OCI-LY1 (cell line): ENCODE measurements around the gene TBX1.

Experiments used
- H2AFZ ChIP-seq: fragments of 200-600 bp; sonication (generic), shearing (Covaris generic); 2 replicates; pipeline ENCODE4 v1.6.0; 2014; ENCODE audit warnings: antibody characterized with exemption, mild to moderate bottlenecking, low read length
- H3F3A ChIP-seq: fragments of 200-600 bp; sonication (generic), shearing (Covaris generic); 2 replicates; pipeline ENCODE4 v1.6.0; 2014; ENCODE audit warnings: mild to moderate bottlenecking, antibody characterized with exemption, low read length, moderate library complexity; ENCODE audit not compliant: insufficient read depth
- H3K27ac ChIP-seq: fragments of 200-600 bp; sonication (generic); 2 replicates; pipeline ENCODE4 v1.5.1; 2014; ENCODE audit warnings: low read length, mixed run types, mild to moderate bottlenecking, low read depth; ENCODE audit not compliant: poor library complexity, severe bottlenecking
- H3K27me3 ChIP-seq: fragments of 200-600 bp; sonication (generic); 2 replicates; pipeline ENCODE4 v1.6.0; 2014; ENCODE audit warnings: antibody characterized with exemption, mild to moderate bottlenecking, low read length, moderate library complexity; ENCODE audit not compliant: insufficient read depth
- H3K36me3 ChIP-seq: fragments of 200-600 bp; sonication (generic); 2 replicates; pipeline ENCODE4 v1.6.1; 2014; ENCODE audit warnings: mild to moderate bottlenecking, antibody characterized with exemption, low read length, moderate library complexity, mixed read lengths; ENCODE audit not compliant: insufficient read depth
- H3K4me1 ChIP-seq: fragments of 200-600 bp; sonication (generic); 2 replicates; pipeline ENCODE4 v1.5.1; 2014; ENCODE audit warnings: mild to moderate bottlenecking, low read length, moderate library complexity; ENCODE audit not compliant: insufficient read depth, severe bottlenecking
- H3K4me2 ChIP-seq: fragments of 200-600 bp; sonication (generic), shearing (Covaris generic); 2 replicates; pipeline ENCODE4 v1.6.1; 2014; ENCODE audit warnings: low read length
- H3K4me3 ChIP-seq: fragments of 200-600 bp; sonication (generic); 2 replicates; pipeline ENCODE4 v1.5.1; 2014; ENCODE audit warnings: low read length, low read depth, mild to moderate bottlenecking, mixed read lengths; ENCODE audit not compliant: poor library complexity, severe bottlenecking
- H3K79me2 ChIP-seq: fragments of 200-600 bp; shearing (Covaris generic); 2 replicates; pipeline ENCODE4 v1.6.1; 2016; ENCODE audit warnings: mixed run types, low read length, mixed read lengths; ENCODE audit not compliant: insufficient read depth
- H3K9ac ChIP-seq: fragments of 200-600 bp; sonication (generic), shearing (Covaris generic); 2 replicates; pipeline ENCODE4 v1.6.1; 2014; ENCODE audit warnings: mild to moderate bottlenecking, low read length, mixed read lengths
- H3K9me2 ChIP-seq: fragments of 200-600 bp; sonication (generic), shearing (Covaris generic); 2 replicates; pipeline ENCODE4 v1.6.1; 2014; ENCODE audit warnings: low read depth, mild to moderate bottlenecking, low read length, mixed read lengths
- H3K9me3 ChIP-seq: fragments of 200-600 bp; shearing (Covaris generic); 2 replicates; pipeline ENCODE4 v1.6.1; 2014; ENCODE audit warnings: low read length, mixed read lengths
- H4K20me1 ChIP-seq: fragments of 200-600 bp; sonication (generic), shearing (Covaris generic); 2 replicates; pipeline ENCODE4 v1.6.0; 2016; ENCODE audit warnings: mild to moderate bottlenecking, low read length; ENCODE audit not compliant: insufficient read depth
- EZH2 ChIP-seq: fragments of 200-600 bp; sonication (generic), shearing (Covaris generic); IDR thresholded peaks from 2 replicates; pipeline ENCODE4 v1.8.0; 2017; ENCODE audit warnings: borderline replicate concordance, mixed run types, mild to moderate bottlenecking, antibody characterized with exemption, low read length, moderate library complexity, mixed read lengths
- TF ChIP-seq, protein P1 (sequence below): fragments of 200-600 bp; sonication (generic), shearing (Covaris generic); IDR thresholded peaks from 2 replicates; pipeline ENCODE4 v1.5.1; 2017; ENCODE audit warnings: mild to moderate bottlenecking, antibody characterized with exemption, low read length, moderate library complexity, mixed read lengths

TBX1 gene

DNA sequence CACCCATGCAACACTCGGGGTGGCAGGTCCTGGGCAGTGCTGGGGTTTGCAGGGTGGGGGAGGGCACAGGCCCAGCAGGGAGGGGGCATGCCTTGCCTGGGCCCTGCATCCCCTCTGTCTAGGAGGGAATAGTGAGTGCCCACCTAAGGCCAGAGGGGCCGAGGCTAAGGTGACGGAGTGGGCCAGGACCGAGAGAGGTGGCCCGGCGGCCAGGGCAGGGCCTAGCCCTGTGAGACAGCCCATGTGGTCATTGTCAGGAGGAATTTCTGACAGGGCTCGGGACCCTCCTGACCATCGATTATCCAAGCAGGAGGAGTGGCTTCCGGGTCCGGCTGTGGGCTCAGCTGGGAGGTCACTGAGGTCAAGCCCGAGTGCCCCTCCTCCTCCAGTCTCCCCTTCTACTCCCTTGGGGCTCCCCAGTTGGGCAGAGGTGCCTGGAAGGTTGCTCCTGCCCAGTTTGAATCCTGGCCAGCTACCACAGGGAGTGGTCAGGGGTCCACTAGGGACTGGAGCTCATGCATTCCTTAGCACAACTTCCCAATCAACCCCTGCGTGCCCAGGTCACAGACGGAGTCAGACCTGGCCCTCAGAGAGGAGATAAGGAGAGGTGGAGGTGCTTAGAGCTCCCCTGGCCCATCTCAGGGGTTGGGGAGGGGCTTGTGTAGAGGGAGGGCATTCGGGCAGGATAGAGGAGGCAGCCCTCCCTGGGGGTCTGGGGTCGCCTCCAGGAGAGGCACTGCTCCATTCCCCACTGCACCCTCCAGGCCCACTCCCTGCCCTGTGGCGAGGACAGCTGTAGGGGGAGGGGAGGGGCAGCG is 22.5 kb upstream of the TBX1 start:
- Histone ChIP-seq H3K36me3 (no peaks in the 10 kb centered on the region), H3F3A (no peaks in the 10 kb centered on the region), H3K9me3 (no peaks in the 10 kb centered on the region), H3K9me2 (no peaks in the 10 kb centered on the region), H2AFZ (no peak overlapping the region), H3K27ac (no peak overlapping the region), H3K9ac (no peak overlapping the region), H3K4me2 (no peak overlapping the region), H3K27me3 (peaks cover 3% of the 10 kb centered on the region; the same call in 1 of the 2 replicates), H4K20me1 (no peaks in the 10 kb centered on the region), H3K79me2 (no peaks in the 10 kb centered on the region), H3K4me3 (no peak overlapping the region), H3K4me1 (no peaks in the 10 kb centered on the region)
- TF ChIP-seq, protein P1, sequence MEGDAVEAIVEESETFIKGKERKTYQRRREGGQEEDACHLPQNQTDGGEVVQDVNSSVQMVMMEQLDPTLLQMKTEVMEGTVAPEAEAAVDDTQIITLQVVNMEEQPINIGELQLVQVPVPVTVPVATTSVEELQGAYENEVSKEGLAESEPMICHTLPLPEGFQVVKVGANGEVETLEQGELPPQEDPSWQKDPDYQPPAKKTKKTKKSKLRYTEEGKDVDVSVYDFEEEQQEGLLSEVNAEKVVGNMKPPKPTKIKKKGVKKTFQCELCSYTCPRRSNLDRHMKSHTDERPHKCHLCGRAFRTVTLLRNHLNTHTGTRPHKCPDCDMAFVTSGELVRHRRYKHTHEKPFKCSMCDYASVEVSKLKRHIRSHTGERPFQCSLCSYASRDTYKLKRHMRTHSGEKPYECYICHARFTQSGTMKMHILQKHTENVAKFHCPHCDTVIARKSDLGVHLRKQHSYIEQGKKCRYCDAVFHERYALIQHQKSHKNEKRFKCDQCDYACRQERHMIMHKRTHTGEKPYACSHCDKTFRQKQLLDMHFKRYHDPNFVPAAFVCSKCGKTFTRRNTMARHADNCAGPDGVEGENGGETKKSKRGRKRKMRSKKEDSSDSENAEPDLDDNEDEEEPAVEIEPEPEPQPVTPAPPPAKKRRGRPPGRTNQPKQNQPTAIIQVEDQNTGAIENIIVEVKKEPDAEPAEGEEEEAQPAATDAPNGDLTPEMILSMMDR: no peak
- no peak for TF ChIP-seq EZH2

DNA sequence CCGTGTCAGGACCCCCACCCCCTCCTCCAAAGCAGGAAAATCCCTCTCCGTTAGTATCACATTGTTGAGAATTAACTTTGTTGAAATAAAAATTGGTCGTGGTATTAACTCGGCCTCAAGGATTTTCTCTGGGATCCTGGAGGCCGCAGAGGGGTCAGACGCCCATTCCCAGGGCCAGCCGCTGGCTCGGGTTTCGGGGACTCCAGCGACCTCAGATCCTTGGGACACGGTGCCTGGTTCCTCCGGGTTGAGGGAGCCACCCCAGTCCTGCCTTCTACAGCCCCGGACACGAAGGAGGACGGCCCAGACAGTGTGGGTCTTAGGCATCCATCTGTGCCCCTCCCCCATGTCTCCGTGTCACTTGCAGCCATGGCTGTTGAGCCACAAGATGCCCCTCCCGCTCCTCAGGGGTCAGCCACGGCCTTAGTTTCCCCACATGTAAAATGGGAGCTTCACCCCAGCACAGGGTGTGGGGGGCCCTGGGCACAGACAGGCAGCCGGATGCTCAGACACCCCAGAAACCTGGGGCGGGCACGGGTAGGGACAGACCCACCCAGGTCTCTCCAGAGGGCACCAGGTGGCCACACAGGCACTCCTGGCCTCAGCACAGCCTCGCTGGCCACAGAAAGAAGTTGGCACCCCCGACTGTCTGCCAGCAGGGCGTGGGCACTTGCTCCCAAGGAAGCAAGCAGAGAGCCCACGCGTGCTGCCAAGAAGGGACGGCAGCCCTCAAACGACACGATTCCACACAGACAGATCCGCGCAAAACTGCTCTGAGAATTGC is 21.7 kb upstream of the TBX1 start:
- Histone ChIP-seq H3K4me2 (no peak overlapping the region), H3K9me3 (no peaks in the 10 kb centered on the region), H3K4me1 (no peaks in the 10 kb centered on the region), H4K20me1 (no peaks in the 10 kb centered on the region), H3K27me3 (peaks cover 3% of the 10 kb centered on the region; the same call in 1 of the 2 replicates), H3K36me3 (no peaks in the 10 kb centered on the region), H3K27ac (no peak overlapping the region), H2AFZ (no peak overlapping the region), H3K9me2 (no peaks in the 10 kb centered on the region), H3K4me3 (no peak overlapping the region), H3F3A (no peaks in the 10 kb centered on the region), H3K9ac (no peak overlapping the region), H3K79me2 (no peaks in the 10 kb centered on the region)
- TF ChIP-seq EZH2: no peak
- TF ChIP-seq, protein P1: no peak

DNA sequence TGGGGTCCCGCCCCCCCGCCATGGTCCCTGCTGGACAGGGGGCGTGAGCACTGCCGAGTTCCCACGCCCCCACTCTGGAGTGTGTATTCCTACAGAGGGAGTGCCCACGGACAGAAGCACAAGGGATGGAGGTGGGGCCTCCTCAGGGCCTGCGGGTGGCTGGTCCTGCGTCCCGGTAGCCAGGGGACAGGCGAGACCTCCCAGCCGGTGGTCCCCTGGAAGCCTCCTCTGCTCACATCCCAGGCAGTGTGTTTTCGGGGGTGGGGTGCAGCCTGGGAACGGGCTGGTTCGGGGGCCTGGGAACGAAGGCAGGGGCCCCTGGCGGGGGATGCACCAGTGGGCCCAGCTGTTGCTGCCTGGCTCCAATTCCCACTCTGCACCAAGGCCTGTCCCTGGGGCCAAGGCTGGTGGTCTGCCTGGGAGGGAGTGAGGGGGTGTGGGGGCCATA is 21.1 kb upstream of the TBX1 start:
- Histone ChIP-seq H3K9me2 (no peaks in the 10 kb centered on the region), H3K4me2 (no peak overlapping the region), H3K36me3 (no peaks in the 10 kb centered on the region), H3K4me3 (no peak overlapping the region), H3F3A (no peaks in the 10 kb centered on the region), H3K9me3 (no peaks in the 10 kb centered on the region), H2AFZ (no peak overlapping the region), H3K9ac (no peak overlapping the region), H3K27me3 (peaks cover 3% of the 10 kb centered on the region; the same call in 1 of the 2 replicates), H3K79me2 (no peaks in the 10 kb centered on the region), H4K20me1 (no peaks in the 10 kb centered on the region), H3K4me1 (no peaks in the 10 kb centered on the region), H3K27ac (no peak overlapping the region)
- TF ChIP-seq EZH2: no peak
- TF ChIP-seq, protein P1: no peak
